Karpas-422 (cell line): Measurements from ENCODE around the gene ATP11A. TPM values are rescaled to one million over a fixed set of nuclear protein-coding genes. Genes with fewer than 3 reads are reported as not detected.

Experiments used
- DNase-seq: peaks from one replicate; pipeline ENCODE4 v3.0.0-alpha.2; 2015
- H2AFZ ChIP-seq: fragments of 200-600 bp; sonication (generic); 2 replicates; pipeline ENCODE4 v1.6.1; 2014; ENCODE audit warnings: antibody characterized with exemption, low read length, mixed read lengths
- H3K27ac ChIP-seq: fragments of 200-600 bp; sonication (generic); 2 replicates; pipeline ENCODE4 v1.5.1; 2014; ENCODE audit warnings: mild to moderate bottlenecking, low read length, moderate library complexity
- H3K27me3 ChIP-seq: fragments of 200-600 bp; sonication (generic); 2 replicates; pipeline ENCODE4 v1.6.1; 2014; ENCODE audit warnings: low read length, mixed read lengths
- H3K36me3 ChIP-seq: fragments of 200-600 bp; sonication (generic); 2 replicates; pipeline ENCODE4 v1.6.1; 2014; ENCODE audit warnings: low read length, mixed read lengths; ENCODE audit not compliant: insufficient read depth
- H3K4me1 ChIP-seq: fragments of 200-600 bp; sonication (generic); 2 replicates; pipeline ENCODE4 v1.6.1; 2014; ENCODE audit warnings: mild to moderate bottlenecking, low read length, mixed read lengths
- H3K4me2 ChIP-seq: fragments of 200-600 bp; sonication (generic); 2 replicates; pipeline ENCODE4 v1.6.1; 2014; ENCODE audit warnings: low read length, low read depth, mild to moderate bottlenecking; ENCODE audit not compliant: poor library complexity, severe bottlenecking
- H3K4me3 ChIP-seq: fragments of 200-600 bp; sonication (generic); 2 replicates; pipeline ENCODE4 v1.5.1; 2014; ENCODE audit warnings: mild to moderate bottlenecking, antibody characterized with exemption, low read length, mixed read lengths
- H3K79me2 ChIP-seq: fragments of 200-600 bp; sonication (generic); 2 replicates; pipeline ENCODE4 v1.6.1; 2014; ENCODE audit warnings: mild to moderate bottlenecking, low read length, mixed read lengths
- H3K9ac ChIP-seq: fragments of 200-600 bp; sonication (generic); 2 replicates; pipeline ENCODE4 v1.6.0; 2014; ENCODE audit warnings: low read length
- H3K9me2 ChIP-seq: fragments of 200-600 bp; sonication (generic), shearing (Covaris generic); replicated peaks from 2 replicates; pipeline ENCODE4 v1.6.0; 2014; ENCODE audit warnings: mild to moderate bottlenecking, low read length, moderate library complexity; ENCODE audit not compliant: insufficient read depth
- H3K9me3 ChIP-seq: fragments of 300-700, 200-600 bp; sonication (generic); 2 replicates; pipeline ENCODE4 v1.6.1; 2014; ENCODE audit warnings: low read length, mixed read lengths
- H4K20me1 ChIP-seq: fragments of 200-600 bp; sonication (generic); 2 replicates; pipeline ENCODE4 v1.6.1; 2014; ENCODE audit warnings: mild to moderate bottlenecking, antibody characterized with exemption, low read length, low read depth; ENCODE audit not compliant: insufficient read depth
- total RNA-seq: library from RNA; depleted of rRNA; stranded (reverse); fragments of >200 nt; shearing (Covaris generic); gene quantifications from 2 replicates; pipeline ENCODE4 v1.2.3, GENCODE V29; 2014; ENCODE audit warnings: low replicate concordance

The ATP11A gene
- total RNA-seq, 1 experiment from 2014 or later: 0.11 TPM

GRCh38 chr13:112845511-112846144 is 155.8 kb downstream of the ATP11A start:
- H3K9ac ChIP-seq: no peak overlapping the region
- H3K9me3 ChIP-seq: peaks cover 4% of the 10 kb centered on the region; the same call in 1 of the 2 replicates
- H3K4me2 ChIP-seq: no peak overlapping the region
- H3K4me1 ChIP-seq: no peaks in the 10 kb centered on the region
- H3K36me3 ChIP-seq: no peaks in the 10 kb centered on the region
- H3K9me2 ChIP-seq: no peaks in the 10 kb centered on the region
- no peaks in the 10 kb centered on the region for H3K79me2 ChIP-seq
- no peak overlapping the region for H2AFZ ChIP-seq
- DNase-seq: no peak
- H3K4me3 ChIP-seq: no peak overlapping the region
- no peak overlapping the region for H3K27ac ChIP-seq
- H4K20me1 ChIP-seq: no peaks in the 10 kb centered on the region
- H3K27me3 ChIP-seq: no peaks in the 10 kb centered on the region

DNA sequence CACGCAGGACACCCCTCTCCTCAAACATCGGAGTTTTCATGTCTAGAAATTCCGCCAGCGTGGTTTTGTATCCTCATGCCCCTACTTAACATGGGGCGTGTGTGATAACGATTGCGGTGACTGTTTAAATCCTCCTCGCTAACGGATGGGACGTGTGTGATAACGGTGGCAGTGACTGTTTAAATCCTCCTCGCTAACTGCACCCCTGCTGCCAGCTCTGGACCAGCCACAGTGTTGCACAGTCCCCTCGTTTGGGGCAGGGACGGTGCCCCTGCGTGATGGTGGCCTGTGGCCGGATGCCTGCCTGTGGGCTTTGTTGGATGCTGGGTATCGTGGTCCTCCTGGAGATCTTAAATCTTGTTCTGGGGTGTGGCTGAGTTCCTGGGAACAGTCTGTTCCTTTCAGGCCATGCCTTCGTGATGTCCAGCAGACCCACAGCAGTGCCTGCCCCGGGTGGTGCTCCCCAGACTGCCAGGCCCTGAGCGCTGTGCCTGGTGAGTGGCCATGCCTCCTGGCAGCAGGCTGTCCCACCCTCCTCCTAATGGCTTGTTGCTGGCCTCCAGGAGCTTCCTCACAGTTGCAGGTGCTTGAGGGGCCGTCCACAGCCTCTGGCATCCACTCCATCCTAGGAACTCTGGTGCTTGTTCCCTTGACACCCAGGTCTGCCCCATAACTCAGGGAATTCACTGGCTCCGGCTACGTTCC is 156.7 kb downstream of the ATP11A start:
- Histone ChIP-seq H3K36me3 (no peaks in the 10 kb centered on the region), H4K20me1 (no peaks in the 10 kb centered on the region), H3K9me2 (no peaks in the 10 kb centered on the region), H3K9ac (no peak overlapping the region), H3K27me3 (no peaks in the 10 kb centered on the region), H3K4me3 (no peak overlapping the region), H3K79me2 (no peaks in the 10 kb centered on the region), H3K4me1 (no peaks in the 10 kb centered on the region), H3K4me2 (no peak overlapping the region), H3K27ac (no peak overlapping the region), H2AFZ (no peak overlapping the region), H3K9me3 (peaks cover 4% of the 10 kb centered on the region; the same call in 1 of the 2 replicates)
- DNase-seq: no peak

DNA sequence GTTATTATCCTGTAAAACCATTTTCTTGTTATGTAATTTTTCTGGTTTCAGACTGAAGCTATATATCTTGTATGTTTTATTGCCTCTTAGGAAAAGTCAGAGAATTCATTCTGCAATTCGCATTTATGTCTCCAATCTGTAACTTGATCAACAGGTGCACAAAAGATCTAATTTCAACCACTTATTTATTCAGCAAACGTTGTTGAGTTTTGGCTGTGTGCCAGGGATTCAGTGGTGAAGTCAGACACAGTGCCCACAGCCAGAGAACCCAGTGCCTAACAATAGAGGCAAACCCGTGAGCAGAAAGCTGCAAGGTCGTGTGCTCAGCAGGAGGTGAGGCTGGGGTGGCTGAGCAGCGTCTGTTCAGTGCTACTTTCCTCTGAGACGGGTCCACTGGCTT is 159.7 kb downstream of the ATP11A start:
- no peaks in the 10 kb centered on the region for H3K9me2 ChIP-seq

DNA sequence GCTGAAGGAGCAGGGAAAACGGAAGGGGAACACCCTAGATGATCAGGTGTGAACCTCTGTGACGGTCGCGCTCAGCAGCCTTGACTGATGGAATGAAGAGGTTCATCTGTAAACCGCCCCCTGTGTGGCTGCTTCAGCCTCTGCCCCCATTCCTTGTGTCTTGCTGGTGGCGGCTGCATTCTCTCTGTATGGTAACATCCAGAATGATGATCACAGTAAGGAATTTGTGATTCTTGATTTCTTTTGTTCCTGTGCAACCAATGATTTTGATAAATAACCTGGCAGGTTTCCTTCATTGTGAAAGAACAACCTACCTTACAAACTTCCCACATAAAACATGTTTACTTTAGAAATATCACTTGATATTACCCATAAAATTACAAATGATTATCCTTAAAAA is 160.4 kb downstream of the ATP11A start:
- no peak overlapping the region for H3K9ac ChIP-seq
- H3K4me2 ChIP-seq: no peak overlapping the region
- no peak overlapping the region for H2AFZ ChIP-seq
- DNase-seq: no peak
- no peak overlapping the region for H3K4me3 ChIP-seq
- H3K4me1 ChIP-seq: no peaks in the 10 kb centered on the region
- no peaks in the 10 kb centered on the region for H4K20me1 ChIP-seq
- no peaks in the 10 kb centered on the region for H3K9me3 ChIP-seq
- H3K27me3 ChIP-seq: no peaks in the 10 kb centered on the region
- no peaks in the 10 kb centered on the region for H3K36me3 ChIP-seq
- H3K9me2 ChIP-seq: no peaks in the 10 kb centered on the region
- H3K79me2 ChIP-seq: no peaks in the 10 kb centered on the region
- no peak overlapping the region for H3K27ac ChIP-seq

More for the DNA sequence above, 159.7 kb downstream of the ATP11A start:
- H3K27me3 ChIP-seq: no peaks in the 10 kb centered on the region
- no peaks in the 10 kb centered on the region for H3K79me2 ChIP-seq
- no peak overlapping the region for H3K27ac ChIP-seq
- no peaks in the 10 kb centered on the region for H3K36me3 ChIP-seq
- no peaks in the 10 kb centered on the region for H4K20me1 ChIP-seq
- no peak overlapping the region for H3K4me3 ChIP-seq
- H3K9me3 ChIP-seq: peaks cover 4% of the 10 kb centered on the region; the same call in 1 of the 2 replicates
- no peak overlapping the region for H2AFZ ChIP-seq
- H3K9ac ChIP-seq: no peak overlapping the region
- H3K4me2 ChIP-seq: no peak overlapping the region
- DNase-seq: no peak
- H3K4me1 ChIP-seq: no peaks in the 10 kb centered on the region

DNA sequence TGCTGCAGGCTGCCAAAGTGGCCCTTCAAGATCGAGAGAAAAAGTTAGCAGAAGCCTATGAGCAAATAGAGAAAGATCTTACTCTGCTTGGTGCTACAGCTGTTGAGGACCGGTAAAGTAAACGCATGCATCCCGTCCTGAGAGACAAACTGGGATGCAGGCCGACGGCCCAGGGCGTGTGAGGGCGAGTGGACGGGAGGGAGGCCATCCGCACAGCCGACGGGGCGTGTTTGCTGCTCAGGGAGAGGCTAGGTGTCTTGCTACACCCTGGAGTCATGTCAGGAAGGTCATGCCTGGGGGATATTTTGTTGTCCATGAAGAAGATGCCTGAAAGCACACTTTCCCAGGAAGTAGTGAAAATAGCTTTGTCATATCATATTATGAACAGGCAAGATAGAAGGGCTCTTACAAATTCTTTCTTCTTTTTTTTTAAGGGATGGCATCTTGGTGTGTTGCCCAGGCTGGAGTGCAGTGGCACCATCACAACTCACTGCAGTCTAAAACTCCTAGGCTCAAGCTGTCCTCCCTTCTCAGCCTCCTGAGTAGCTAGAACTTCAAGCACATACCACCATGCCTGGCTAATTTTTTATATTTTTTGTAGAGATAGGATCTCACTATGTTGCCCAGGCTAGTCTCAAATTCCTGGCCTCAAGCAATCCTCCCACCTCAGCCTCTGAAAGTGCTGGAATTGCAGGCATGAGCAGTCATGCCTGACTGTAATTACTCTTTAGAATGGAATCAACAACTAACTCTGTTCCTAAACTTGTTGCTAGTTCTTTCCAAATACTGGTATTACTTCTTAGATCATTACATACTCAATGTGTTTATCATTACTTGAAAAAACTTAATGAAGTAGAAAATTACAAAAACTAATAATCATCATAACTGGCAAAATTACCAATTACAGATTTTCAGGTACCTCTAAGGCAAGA is 161.5 kb downstream of the ATP11A start:
- Histone ChIP-seq H2AFZ (no peak overlapping the region), H3K9ac (no peak overlapping the region), H3K36me3 (no peaks in the 10 kb centered on the region), H3K4me1 (no peaks in the 10 kb centered on the region), H3K4me2 (no peak overlapping the region), H3K79me2 (no peaks in the 10 kb centered on the region), H3K27me3 (no peaks in the 10 kb centered on the region), H3K27ac (no peak overlapping the region), H4K20me1 (no peaks in the 10 kb centered on the region), H3K4me3 (no peak overlapping the region), H3K9me2 (no peaks in the 10 kb centered on the region), H3K9me3 (no peaks in the 10 kb centered on the region)
- DNase-seq: no peak

GRCh38 chr13:112852392-112852791 is 162.6 kb downstream of the ATP11A start:
- no peaks in the 10 kb centered on the region for H3K79me2 ChIP-seq
- H3K4me1 ChIP-seq: no peaks in the 10 kb centered on the region
- no peak overlapping the region for H3K27ac ChIP-seq
- no peak for DNase-seq
- H3K4me2 ChIP-seq: no peak overlapping the region
- no peaks in the 10 kb centered on the region for H3K9me2 ChIP-seq
- H2AFZ ChIP-seq: no peak overlapping the region
- H4K20me1 ChIP-seq: no peaks in the 10 kb centered on the region
- no peaks in the 10 kb centered on the region for H3K9me3 ChIP-seq
- no peak overlapping the region for H3K4me3 ChIP-seq
- H3K36me3 ChIP-seq: no peaks in the 10 kb centered on the region
- H3K9ac ChIP-seq: no peak overlapping the region
- H3K27me3 ChIP-seq: no peaks in the 10 kb centered on the region

DNA sequence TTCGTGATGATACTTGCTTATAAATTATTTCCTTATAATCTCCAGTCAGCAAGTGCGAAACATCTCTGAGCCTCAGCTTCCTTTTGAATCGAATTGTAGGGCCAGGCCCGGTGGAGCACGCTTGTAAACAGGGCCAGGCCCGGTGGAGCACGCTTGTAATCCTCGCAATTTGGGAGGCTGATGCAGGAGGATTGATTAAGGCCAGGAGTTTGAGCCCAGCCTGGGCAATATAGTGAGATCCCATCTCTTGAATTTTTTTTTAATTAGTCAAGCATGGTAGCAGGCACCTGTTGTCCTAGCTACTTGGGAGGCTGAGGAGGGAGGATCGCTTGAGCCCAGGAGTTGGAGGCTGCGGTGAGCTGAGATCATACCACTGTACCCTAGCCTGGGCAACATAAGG is 163.0 kb downstream of the ATP11A start:
- Histone ChIP-seq H3K4me2 (no peak overlapping the region), H2AFZ (no peak overlapping the region), H3K9ac (no peak overlapping the region), H3K27me3 (no peaks in the 10 kb centered on the region), H3K9me3 (no peaks in the 10 kb centered on the region), H3K36me3 (no peaks in the 10 kb centered on the region), H4K20me1 (no peaks in the 10 kb centered on the region), H3K79me2 (no peaks in the 10 kb centered on the region), H3K4me1 (no peaks in the 10 kb centered on the region), H3K27ac (no peak overlapping the region), H3K9me2 (no peaks in the 10 kb centered on the region), H3K4me3 (no peak overlapping the region)
- no peak for DNase-seq

- Histone ChIP-seq H3K4me3 (no peak overlapping the region), H3K27ac (no peak overlapping the region), H3K36me3 (no peaks in the 10 kb centered on the region), H3K9ac (no peak overlapping the region), H3K9me2 (no peaks in the 10 kb centered on the region), H3K4me1 (peaks cover 1% of the 10 kb centered on the region), H4K20me1 (no peaks in the 10 kb centered on the region), H3K4me2 (no peak overlapping the region), H3K9me3 (no peaks in the 10 kb centered on the region), H2AFZ (no peak overlapping the region), H3K79me2 (no peaks in the 10 kb centered on the region), H3K27me3 (no peaks in the 10 kb centered on the region)
- DNase-seq: no peak
Measured at GRCh38 chr13:112854321-112854720, 164.5 kb downstream of the ATP11A start.
